BLaER1 treated with 17β-estradiol and CSF1 and Interleukin-3, amounts not matched to agents 10 nM and 100 nM (cell line): ENCODE results near the gene PLXDC2.
"Not testable (repeated sequence)": the region's sequence is repeated elsewhere in the genome, so short reads cannot be mapped to it uniquely, and the experiment has no call there.

Experiments
- H3K27ac ChIP-seq, 11 experiments: shearing (Covaris generic); formaldehyde crosslinking; 2 replicates each; pipeline ENCODE4 v1.8.1; 2022
- H3K27me3 ChIP-seq, 11 experiments: shearing (Covaris generic); formaldehyde crosslinking; 2 replicates each; pipeline ENCODE4 v1.8.1; 2022
- H3K36me3 ChIP-seq, 11 experiments: shearing (Covaris generic); formaldehyde crosslinking; 2 replicates each; pipeline ENCODE4 v1.8.1; 2022
- H3K4me1 ChIP-seq, 10 experiments: shearing (Covaris generic); formaldehyde crosslinking; 2 replicates each; pipeline ENCODE4 v1.8.1; 2022
- H3K4me2 ChIP-seq, 11 experiments: shearing (Covaris generic); formaldehyde crosslinking; 2 replicates each; pipeline ENCODE4 v1.8.1; 2022
- H3K4me3 ChIP-seq, 10 experiments: shearing (Covaris generic); formaldehyde crosslinking; 2 replicates each; pipeline ENCODE4 v1.8.1; 2022
- H3K9ac ChIP-seq, 11 experiments: shearing (Covaris generic); formaldehyde crosslinking; 2 replicates each; pipeline ENCODE4 v1.8.1; 2022
- H3K9me3 ChIP-seq, 11 experiments: shearing (Covaris generic); formaldehyde crosslinking; replicated peaks in 1 of 11; 2 replicates each; pipeline ENCODE4 v1.8.1; 2022
- H4K20me1 ChIP-seq, 11 experiments: shearing (Covaris generic); formaldehyde crosslinking; 2 replicates each; pipeline ENCODE4 v1.8.1; 2022
- Cebpa-rat ChIP-seq, 11 experiments: shearing (Covaris generic); IDR thresholded peaks; 2 replicates each; pipeline ENCODE4 v1.8.1; 2022

The PLXDC2 gene

GRCh38 chr10:20029523-20029922 lies 213.3 kb downstream of the PLXDC2 start:
- H3K36me3 ChIP-seq: peaks cover 0 to 9% (median 0%) of the 10 kb centered on the region in 11 experiments; a peak in 2 of 22 replicates
- H4K20me1 ChIP-seq: peaks cover 0 to 10% (median 0%) of the 10 kb centered on the region in 11 experiments; a peak in 3 of 22 replicates
- no peak for TF ChIP-seq Cebpa-rat (IDR thresholded peaks at IDR 0.05)
- no peak overlapping the region for H3K4me2 ChIP-seq
- no peak overlapping the region for H3K4me3 ChIP-seq
- H3K9ac ChIP-seq: no peak overlapping the region
- peaks cover 0 to 8% (median 0%) of the 10 kb centered on the region in 10 experiments; a peak in 2 of 20 replicates for H3K4me1 ChIP-seq
- peaks cover 0 to 16% (median 6%) of the 10 kb centered on the region in 11 experiments; a peak in 11 of 22 replicates for H3K9me3 ChIP-seq
- H3K27me3 ChIP-seq: no peaks in the 10 kb centered on the region
- no peak overlapping the region for H3K27ac ChIP-seq

- no peak overlapping the region for H3K9ac ChIP-seq
Measured at GRCh38 chr10:20033476-20033875, 217.2 kb downstream of the PLXDC2 start.

GRCh38 chr10:20034732-20035131 lies 218.5 kb downstream of the PLXDC2 start:
- Histone ChIP-seq H3K4me2 (no peak overlapping the region), H3K27me3 (no peaks in the 10 kb centered on the region), H4K20me1 (peaks cover 0 to 9% (median 0%) of the 10 kb centered on the region in 11 experiments; a peak in 1 of 22 replicates), H3K36me3 (peaks cover 0 to 11% (median 0%) of the 10 kb centered on the region in 11 experiments; a peak in 4 of 22 replicates), H3K4me3 (no peak overlapping the region), H3K27ac (no peak overlapping the region), H3K9me3 (peaks cover 0 to 13% (median 0%) of the 10 kb centered on the region in 11 experiments; a peak in 3 of 22 replicates), H3K4me1 (peaks cover 0 to 8% (median 0%) of the 10 kb centered on the region in 10 experiments; a peak in 3 of 20 replicates), H3K9ac (no peak overlapping the region)
- no peak for TF ChIP-seq Cebpa-rat (IDR thresholded peaks at IDR 0.05)

More at GRCh38 chr10:20033476-20033875, 217.2 kb downstream of the PLXDC2 start:
- no peak for TF ChIP-seq Cebpa-rat (IDR thresholded peaks at IDR 0.05)
- Histone ChIP-seq H4K20me1 (peaks cover 0 to 10% (median 0%) of the 10 kb centered on the region in 11 experiments; a peak in 2 of 22 replicates), H3K4me2 (peak overlapping the region in 2 of 11 experiments; percentile 22 to 35; a peak in 2 of 22 replicates), H3K27ac (no peak overlapping the region), H3K27me3 (no peaks in the 10 kb centered on the region), H3K9me3 (peaks cover 0 to 13% (median 0%) of the 10 kb centered on the region in 11 experiments; a peak in 3 of 22 replicates), H3K36me3 (peaks cover 0 to 11% (median 0%) of the 10 kb centered on the region in 11 experiments; a peak in 3 of 22 replicates), H3K4me1 (peaks cover 0 to 8% (median 0%) of the 10 kb centered on the region in 10 experiments; a peak in 2 of 20 replicates), H3K4me3 (no peak overlapping the region)

DNA sequence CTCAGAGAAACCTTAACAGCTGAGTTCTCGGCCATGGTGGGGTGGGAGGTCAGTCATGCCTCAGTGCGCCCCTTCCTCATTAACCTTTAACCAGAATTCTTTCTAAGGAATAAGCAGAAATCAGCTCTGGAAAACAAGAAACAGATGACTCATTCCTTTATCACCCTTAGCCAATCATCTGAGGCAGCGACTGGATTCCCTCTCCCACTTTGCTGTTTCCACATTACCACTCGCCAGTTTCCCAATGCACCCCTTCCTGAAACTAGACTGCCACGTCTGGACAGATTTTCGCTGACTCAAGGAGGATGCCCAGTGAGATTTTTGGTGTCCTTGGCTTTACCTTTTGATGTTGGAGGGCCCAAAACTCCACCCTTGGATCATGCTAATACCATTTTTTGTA lies 223.8 kb downstream of the PLXDC2 start:
- no peak overlapping the region for H3K9ac ChIP-seq
- TF ChIP-seq Cebpa-rat (IDR thresholded peaks at IDR 0.05): no peak
- no peak overlapping the region for H3K4me3 ChIP-seq
- H3K36me3 ChIP-seq: peaks cover 0 to 19% (median 0%) of the 10 kb centered on the region in 11 experiments; a peak in 7 of 22 replicates
- no peaks in the 10 kb centered on the region for H3K27me3 ChIP-seq
- peak overlapping the region in 1 of 11 experiments; percentile 2; a peak in 2 of 22 replicates for H3K4me2 ChIP-seq
- peaks cover 0 to 23% (median 0%) of the 10 kb centered on the region in 11 experiments; a peak in 4 of 22 replicates for H3K9me3 ChIP-seq
- H3K27ac ChIP-seq: no peak overlapping the region
- peaks cover 0 to 4% (median 0%) of the 10 kb centered on the region in 11 experiments; a peak in 2 of 22 replicates for H4K20me1 ChIP-seq
- H3K4me1 ChIP-seq: peaks cover 0 to 9% (median 0%) of the 10 kb centered on the region in 10 experiments; a peak in 3 of 20 replicates

GRCh38 chr10:20041931-20042330 lies 225.7 kb downstream of the PLXDC2 start:
- no peak for TF ChIP-seq Cebpa-rat (IDR thresholded peaks at IDR 0.05)
- H3K27me3 ChIP-seq: no peaks in the 10 kb centered on the region
- no peak overlapping the region for H3K4me3 ChIP-seq
- H3K9me3 ChIP-seq: peaks cover 0 to 16% (median 0%) of the 10 kb centered on the region in 11 experiments; a peak in 3 of 22 replicates
- peaks cover 0 to 4% (median 0%) of the 10 kb centered on the region in 11 experiments; a peak in 2 of 22 replicates for H4K20me1 ChIP-seq
- peaks cover 0 to 17% (median 0%) of the 10 kb centered on the region in 11 experiments; a peak in 6 of 22 replicates for H3K36me3 ChIP-seq
- no peak overlapping the region for H3K4me2 ChIP-seq
- peaks cover 0 to 9% (median 0%) of the 10 kb centered on the region in 10 experiments; a peak in 3 of 20 replicates for H3K4me1 ChIP-seq
- H3K9ac ChIP-seq: no peak overlapping the region
- H3K27ac ChIP-seq: no peak overlapping the region

GRCh38 chr10:20045100-20045499 lies 228.9 kb downstream of the PLXDC2 start:
- Histone ChIP-seq H3K9me3 (peaks cover 0 to 32% (median 11%) of the 10 kb centered on the region in 11 experiments; a peak in 12 of 22 replicates), H3K36me3 (peaks cover 0 to 40% (median 25%) of the 10 kb centered on the region in 11 experiments; a peak in 17 of 22 replicates)
- not testable (repeated sequence) for H3K27me3 ChIP-seq, H3K27ac ChIP-seq, H3K4me3 ChIP-seq, H4K20me1 ChIP-seq, H3K4me1 ChIP-seq, H3K9ac ChIP-seq, H3K4me2 ChIP-seq

DNA sequence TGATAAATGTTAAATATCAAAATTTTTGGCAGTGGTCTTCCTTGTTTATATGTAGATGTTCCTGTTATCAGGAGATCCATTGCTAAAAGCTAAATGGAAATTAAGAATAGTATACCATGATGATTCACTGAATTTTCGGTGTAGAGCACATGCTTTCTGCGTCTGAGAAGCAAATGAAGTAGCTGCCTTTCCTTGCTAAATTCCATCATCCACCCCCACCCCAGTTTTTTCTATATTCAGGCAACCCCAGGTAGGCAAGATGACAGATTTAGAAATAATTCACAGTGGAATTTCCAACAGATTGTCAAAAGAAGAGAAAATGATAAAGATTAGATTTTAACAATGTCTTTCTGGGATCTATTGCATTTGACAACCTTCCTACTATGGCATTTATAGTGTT lies 231.9 kb downstream of the PLXDC2 start:
- H3K9me3 ChIP-seq: peaks cover 0 to 34% (median 11%) of the 10 kb centered on the region in 11 experiments; a peak in 11 of 22 replicates
- no peak overlapping the region for H3K4me3 ChIP-seq
- H3K27ac ChIP-seq: no peak overlapping the region
- H3K4me1 ChIP-seq: 0 out of 20 replicates have a peak, but pooled peaks cover 0 to 5% (median 0%) of the 10 kb centered on the region in 10 experiments
- no peaks in the 10 kb centered on the region for H3K27me3 ChIP-seq
- no peak overlapping the region for H3K4me2 ChIP-seq
- H4K20me1 ChIP-seq: no peaks in the 10 kb centered on the region; a peak in 1 of 22 replicates
- TF ChIP-seq Cebpa-rat (IDR thresholded peaks at IDR 0.05): no peak
- peaks cover 0 to 42% (median 25%) of the 10 kb centered on the region in 11 experiments; a peak in 17 of 22 replicates for H3K36me3 ChIP-seq
- H3K9ac ChIP-seq: no peak overlapping the region

GRCh38 chr10:20058135-20058534 lies 241.9 kb downstream of the PLXDC2 start:
- H3K4me2 ChIP-seq: no peak overlapping the region
- no peak for TF ChIP-seq Cebpa-rat (IDR thresholded peaks at IDR 0.05)
- no peak overlapping the region for H3K4me3 ChIP-seq
- no peaks in the 10 kb centered on the region for H3K27me3 ChIP-seq
- H3K9me3 ChIP-seq: peaks cover 0 to 18% (median 7%) of the 10 kb centered on the region in 11 experiments; a peak in 14 of 22 replicates
- no peak overlapping the region for H3K9ac ChIP-seq
- no peak overlapping the region for H3K27ac ChIP-seq
- H3K4me1 ChIP-seq: no peaks in the 10 kb centered on the region
- peaks cover 0 to 8% (median 0%) of the 10 kb centered on the region in 11 experiments; a peak in 5 of 22 replicates for H3K36me3 ChIP-seq
- H4K20me1 ChIP-seq: peaks cover 0 to 10% (median 0%) of the 10 kb centered on the region in 11 experiments; a peak in 2 of 22 replicates

DNA sequence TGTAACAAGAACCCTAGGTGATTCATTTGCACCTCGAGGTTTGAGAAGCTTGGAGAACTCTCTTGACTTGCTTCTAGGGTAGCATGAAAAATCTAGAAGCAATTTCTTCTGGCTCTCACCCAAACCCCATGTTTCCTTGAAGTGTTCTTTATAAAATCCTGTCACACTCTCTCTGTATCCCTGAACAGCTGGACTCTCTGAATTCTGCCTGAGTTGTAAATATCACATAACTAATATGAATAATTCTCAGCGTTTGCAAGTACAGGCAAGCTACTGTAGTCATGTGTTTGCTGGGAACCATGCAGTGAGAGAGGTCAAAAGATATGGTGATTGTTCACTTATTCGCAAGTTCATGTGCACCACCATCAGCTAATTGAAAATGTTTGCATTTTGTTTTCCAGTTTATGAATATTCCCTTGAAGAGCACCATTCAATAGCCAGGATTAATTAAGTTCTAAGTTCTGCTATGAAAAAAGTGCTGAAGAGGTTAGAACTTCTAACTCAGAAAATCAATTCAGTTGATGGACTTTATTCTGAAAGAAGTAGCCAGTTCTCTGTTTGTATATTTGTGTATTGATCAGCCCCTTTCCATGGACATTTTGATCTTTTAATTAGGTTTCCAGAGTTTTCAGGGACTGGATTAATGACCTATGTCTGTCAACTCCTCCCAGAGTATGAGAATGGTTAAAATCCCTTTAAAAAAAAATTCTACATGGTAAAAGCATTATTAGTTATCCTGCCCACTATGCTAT lies 243.0 kb downstream of the PLXDC2 start:
- Histone ChIP-seq H3K9me3 (peaks cover 0 to 18% (median 7%) of the 10 kb centered on the region in 11 experiments; a peak in 14 of 22 replicates), H4K20me1 (peaks cover 0 to 10% (median 0%) of the 10 kb centered on the region in 11 experiments; a peak in 2 of 22 replicates), H3K27ac (no peak overlapping the region), H3K4me3 (no peak overlapping the region), H3K27me3 (no peaks in the 10 kb centered on the region), H3K4me1 (no peaks in the 10 kb centered on the region), H3K36me3 (peaks cover 0 to 8% (median 0%) of the 10 kb centered on the region in 11 experiments; a peak in 5 of 22 replicates), H3K9ac (no peak overlapping the region), H3K4me2 (no peak overlapping the region)
- TF ChIP-seq Cebpa-rat (IDR thresholded peaks at IDR 0.05): no peak
